Vagina (tissue), 2 donors: ENCODE measurements around the gene FAM135A.

Experiments used
- CTCF ChIP-seq, 3 experiments: fragments of 450-650 bp in 2 of 3; fragments of 200-600 bp in 1 of 3; sonication (generic) in 1 of 3; IDR thresholded peaks; one replicate each; pipeline ENCODE4 v1.5.1; 2017 to 2019; ENCODE audit warnings: antibody characterized with exemption in 3 of 3, mild to moderate bottlenecking in 2 of 3, moderate library complexity in 2 of 3
- POLR2AphosphoS5 ChIP-seq, 2 donors: sonication (generic); formaldehyde crosslinking; IDR thresholded peaks; one replicate each; pipeline ENCODE4 v1.9.0; 2017; ENCODE audit warnings: antibody characterized with exemption in 2 of 2, mild to moderate bottlenecking in 2 of 2, low read depth in 1 of 2; ENCODE audit not compliant: insufficient read depth in 1 of 2

GRCh38 chr6:70456735-70457134 is 43.4 kb downstream of the FAM135A start:
- no peak for TF ChIP-seq POLR2AphosphoS5 (IDR thresholded peaks at IDR 0.05; ENCODE audit: insufficient read depth in 1 of 2, low read depth in 1 of 2)
- no peak for TF ChIP-seq CTCF (IDR thresholded peaks at IDR 0.05)
